Endothelial cell of umbilical vein (primary cell): ENCODE data around the gene COMMD7.
"Not testable (repeated sequence)": the region's sequence is repeated elsewhere in the genome, so short reads cannot be mapped to it uniquely, and the experiment has no call there.

ENCODE experiments used
- EZH2 ChIP-seq: IDR thresholded peaks from 2 replicates; pipeline ENCODE4 v1.6.1; 2012; ENCODE audit warnings: borderline replicate concordance, low read depth, mild to moderate bottlenecking, moderate library complexity, low read length, inconsistent platforms; ENCODE audit not compliant: severe bottlenecking
- FOS ChIP-seq: IDR thresholded peaks from 2 replicates; pipeline ENCODE4 v1.6.1; 2011; ENCODE audit warnings: mild to moderate bottlenecking, low read length, moderate library complexity, borderline replicate concordance; ENCODE audit not compliant: insufficient read depth
- JUN ChIP-seq: IDR thresholded peaks from 2 replicates; pipeline ENCODE4 v1.6.1; 2011; ENCODE audit warnings: borderline replicate concordance, low read depth; ENCODE audit not compliant: insufficient read length, insufficient read depth
- POLR2A ChIP-seq: IDR thresholded peaks from 2 replicates; pipeline ENCODE4 v1.6.1; 2012; ENCODE audit warnings: low read depth, mild to moderate bottlenecking, control low read depth, low read length
- POLR2AphosphoS5 ChIP-seq: IDR thresholded peaks from 2 replicates; pipeline ENCODE4 v1.6.1; 2012; ENCODE audit warnings: low read depth, mild to moderate bottlenecking, control low read depth, low read length, moderate library complexity; ENCODE audit not compliant: insufficient read depth
- TF ChIP-seq, protein P1 (sequence below), 2 donors: IDR thresholded peaks; 1 replicate in 1 of 2; 2 replicates in 1 of 2; pipeline ENCODE4 v1.5.1; 2011; ENCODE audit warnings: low read length in 2 of 2, mild to moderate bottlenecking in 2 of 2, moderate library complexity in 2 of 2, control low read depth in 1 of 2, inconsistent platforms in 1 of 2, low read depth in 1 of 2; ENCODE audit not compliant: insufficient read depth in 1 of 2; ENCODE audit errors: extremely low read depth in 1 of 2

DNA sequence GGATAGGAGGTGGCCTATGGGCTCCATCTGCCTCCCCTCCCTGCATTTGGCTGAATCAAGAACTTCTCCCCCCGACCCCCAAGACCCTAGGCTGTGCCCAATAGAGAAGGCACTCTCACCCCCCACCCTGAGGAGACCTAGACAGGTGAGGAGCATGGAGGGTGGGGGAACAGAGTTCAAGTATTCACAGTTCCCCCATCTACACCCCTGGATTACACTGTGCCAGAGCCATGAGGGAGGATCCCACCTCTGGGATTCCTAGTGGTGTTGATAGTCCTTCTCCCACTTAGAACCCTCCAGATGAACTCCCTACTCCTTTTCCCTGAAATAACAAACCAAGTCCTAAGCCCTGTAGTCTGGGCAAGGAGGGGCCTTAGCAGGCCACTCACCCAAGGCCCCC lies 54.3 kb downstream of the COMMD7 start:
- TF ChIP-seq, protein P1, sequence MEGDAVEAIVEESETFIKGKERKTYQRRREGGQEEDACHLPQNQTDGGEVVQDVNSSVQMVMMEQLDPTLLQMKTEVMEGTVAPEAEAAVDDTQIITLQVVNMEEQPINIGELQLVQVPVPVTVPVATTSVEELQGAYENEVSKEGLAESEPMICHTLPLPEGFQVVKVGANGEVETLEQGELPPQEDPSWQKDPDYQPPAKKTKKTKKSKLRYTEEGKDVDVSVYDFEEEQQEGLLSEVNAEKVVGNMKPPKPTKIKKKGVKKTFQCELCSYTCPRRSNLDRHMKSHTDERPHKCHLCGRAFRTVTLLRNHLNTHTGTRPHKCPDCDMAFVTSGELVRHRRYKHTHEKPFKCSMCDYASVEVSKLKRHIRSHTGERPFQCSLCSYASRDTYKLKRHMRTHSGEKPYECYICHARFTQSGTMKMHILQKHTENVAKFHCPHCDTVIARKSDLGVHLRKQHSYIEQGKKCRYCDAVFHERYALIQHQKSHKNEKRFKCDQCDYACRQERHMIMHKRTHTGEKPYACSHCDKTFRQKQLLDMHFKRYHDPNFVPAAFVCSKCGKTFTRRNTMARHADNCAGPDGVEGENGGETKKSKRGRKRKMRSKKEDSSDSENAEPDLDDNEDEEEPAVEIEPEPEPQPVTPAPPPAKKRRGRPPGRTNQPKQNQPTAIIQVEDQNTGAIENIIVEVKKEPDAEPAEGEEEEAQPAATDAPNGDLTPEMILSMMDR (IDR thresholded peaks at IDR 0.05; ENCODE audit: extremely low read depth in 1 of 2, insufficient read depth in 1 of 2, low read depth in 1 of 2, low read length in 2 of 2), result not testable (repeated sequence)
- not testable (repeated sequence) for TF ChIP-seq POLR2A, JUN, FOS, POLR2AphosphoS5, EZH2
